MM.1S (cell line): Measurements from ENCODE around the gene CLP1.

ENCODE experiments used
- DNase-seq: peaks from one replicate; pipeline ENCODE4 v3.0.0-alpha.2; 2015
- H2AFZ ChIP-seq: fragments of 300-600 bp; sonication (generic); 2 replicates; pipeline ENCODE4 v1.6.0; 2016; ENCODE audit warnings: antibody characterized with exemption, low read length
- H3F3A ChIP-seq: fragments of 300-600 bp; sonication (generic); 2 replicates; pipeline ENCODE4 v1.6.1; 2016; ENCODE audit warnings: mild to moderate bottlenecking, antibody characterized with exemption, low read length, moderate library complexity, mixed read lengths; ENCODE audit not compliant: insufficient read depth
- H3K27ac ChIP-seq: fragments of 300-600 bp; sonication (generic); 2 replicates; pipeline ENCODE4 v1.5.1; 2016; ENCODE audit warnings: mild to moderate bottlenecking, low read length
- H3K27me3 ChIP-seq: fragments of 300-600 bp; sonication (generic); replicated peaks from 2 replicates; pipeline ENCODE4 v1.6.0; 2016; ENCODE audit warnings: low read length; ENCODE audit not compliant: insufficient read depth
- H3K36me3 ChIP-seq: fragments of 300-600 bp; sonication (generic); replicated peaks from 2 replicates; pipeline ENCODE4 v1.6.1; 2016; ENCODE audit warnings: mild to moderate bottlenecking, low read length, mixed read lengths; ENCODE audit not compliant: insufficient read depth
- H3K4me1 ChIP-seq: fragments of 300-600 bp; sonication (generic); 2 replicates; pipeline ENCODE4 v1.6.1; 2016; ENCODE audit warnings: low read length, mixed read lengths
- H3K4me2 ChIP-seq: fragments of 300-600 bp; sonication (generic); 2 replicates; pipeline ENCODE4 v1.6.0; 2016; ENCODE audit warnings: low read depth, low read length
- H3K4me3 ChIP-seq: fragments of 300-600 bp; sonication (generic); 2 replicates; pipeline ENCODE4 v1.5.1; 2016; ENCODE audit warnings: low read length, mixed read lengths
- H3K79me2 ChIP-seq: fragments of 300-600 bp; sonication (generic); 2 replicates; pipeline ENCODE4 v1.6.1; 2016; ENCODE audit warnings: mixed run types, low read length, mixed read lengths
- H3K9ac ChIP-seq: fragments of 300-600 bp; sonication (generic); 2 replicates; pipeline ENCODE4 v1.6.1; 2016; ENCODE audit warnings: low read length, mixed read lengths
- H3K9me2 ChIP-seq: fragments of 300-600 bp; sonication (generic); replicated peaks from 2 replicates; pipeline ENCODE4 v1.6.1; 2016; ENCODE audit warnings: mild to moderate bottlenecking, low read length, mixed read lengths; ENCODE audit not compliant: insufficient read depth
- H3K9me3 ChIP-seq: fragments of 300-600 bp; sonication (generic); replicated peaks from 2 replicates; pipeline ENCODE4 v1.6.1; 2016; ENCODE audit warnings: mild to moderate bottlenecking, low read length, mixed read lengths; ENCODE audit not compliant: insufficient read depth
- H4K20me1 ChIP-seq: fragments of 300-600 bp; sonication (generic); 2 replicates; pipeline ENCODE4 v1.6.1; 2016; ENCODE audit warnings: mild to moderate bottlenecking, low read length, moderate library complexity, mixed read lengths; ENCODE audit not compliant: insufficient read depth
- EZH2 ChIP-seq: fragments of 300-600 bp; sonication (generic); optimal IDR thresholded peaks from 2 replicates; pipeline ENCODE3; 2017; ENCODE audit warnings: low read depth, mild to moderate bottlenecking, antibody characterized with exemption, low read length, mixed read lengths
- EZH2phosphoT487 ChIP-seq: fragments of 300-600 bp; sonication (generic); IDR thresholded peaks from 2 replicates; pipeline ENCODE4 v1.6.1; 2018; ENCODE audit warnings: antibody characterized with exemption, low read length
- TF ChIP-seq, protein P1 (sequence below): fragments of 300-600 bp; sonication (generic); IDR thresholded peaks from 2 replicates; pipeline ENCODE4 v1.5.1; 2016; ENCODE audit warnings: antibody characterized with exemption, low read length, mixed read lengths

CLP1 gene

DNA sequence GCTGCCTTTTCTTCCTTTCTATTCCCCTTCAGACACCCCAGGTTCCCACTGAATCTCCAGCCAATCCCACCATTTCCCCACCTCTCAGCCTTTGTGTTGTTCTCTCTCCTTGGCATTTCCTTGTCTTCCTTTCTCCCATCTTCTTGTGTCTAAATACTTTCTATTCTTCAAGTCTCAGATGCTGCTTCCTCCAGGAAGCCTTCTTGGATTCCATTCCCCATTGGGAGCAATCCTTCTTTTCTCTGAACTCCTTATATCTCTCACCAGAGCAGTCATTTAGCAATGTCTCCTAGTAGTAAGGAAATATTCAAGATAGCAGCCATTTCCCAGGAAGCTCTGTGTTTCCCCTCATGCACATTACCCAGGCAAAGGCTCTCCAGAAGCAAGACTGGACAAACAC is 23.3 kb upstream of the CLP1 start:
- Histone ChIP-seq H3K4me1 (no peaks in the 10 kb centered on the region), H3K4me3 (no peak overlapping the region), H3F3A (no peaks in the 10 kb centered on the region), H2AFZ (no peak overlapping the region), H3K27ac (no peak overlapping the region), H4K20me1 (no peaks in the 10 kb centered on the region), H3K9me3 (no peaks in the 10 kb centered on the region), H3K9ac (no peak overlapping the region), H3K4me2 (no peak overlapping the region), H3K36me3 (no peaks in the 10 kb centered on the region), H3K27me3 (no peaks in the 10 kb centered on the region), H3K9me2 (no peaks in the 10 kb centered on the region), H3K79me2 (no peaks in the 10 kb centered on the region)
- TF ChIP-seq EZH2phosphoT487 (no peak), EZH2 (no peak)
- TF ChIP-seq, protein P1, sequence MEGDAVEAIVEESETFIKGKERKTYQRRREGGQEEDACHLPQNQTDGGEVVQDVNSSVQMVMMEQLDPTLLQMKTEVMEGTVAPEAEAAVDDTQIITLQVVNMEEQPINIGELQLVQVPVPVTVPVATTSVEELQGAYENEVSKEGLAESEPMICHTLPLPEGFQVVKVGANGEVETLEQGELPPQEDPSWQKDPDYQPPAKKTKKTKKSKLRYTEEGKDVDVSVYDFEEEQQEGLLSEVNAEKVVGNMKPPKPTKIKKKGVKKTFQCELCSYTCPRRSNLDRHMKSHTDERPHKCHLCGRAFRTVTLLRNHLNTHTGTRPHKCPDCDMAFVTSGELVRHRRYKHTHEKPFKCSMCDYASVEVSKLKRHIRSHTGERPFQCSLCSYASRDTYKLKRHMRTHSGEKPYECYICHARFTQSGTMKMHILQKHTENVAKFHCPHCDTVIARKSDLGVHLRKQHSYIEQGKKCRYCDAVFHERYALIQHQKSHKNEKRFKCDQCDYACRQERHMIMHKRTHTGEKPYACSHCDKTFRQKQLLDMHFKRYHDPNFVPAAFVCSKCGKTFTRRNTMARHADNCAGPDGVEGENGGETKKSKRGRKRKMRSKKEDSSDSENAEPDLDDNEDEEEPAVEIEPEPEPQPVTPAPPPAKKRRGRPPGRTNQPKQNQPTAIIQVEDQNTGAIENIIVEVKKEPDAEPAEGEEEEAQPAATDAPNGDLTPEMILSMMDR, result no peak
- no peak for DNase-seq

DNA sequence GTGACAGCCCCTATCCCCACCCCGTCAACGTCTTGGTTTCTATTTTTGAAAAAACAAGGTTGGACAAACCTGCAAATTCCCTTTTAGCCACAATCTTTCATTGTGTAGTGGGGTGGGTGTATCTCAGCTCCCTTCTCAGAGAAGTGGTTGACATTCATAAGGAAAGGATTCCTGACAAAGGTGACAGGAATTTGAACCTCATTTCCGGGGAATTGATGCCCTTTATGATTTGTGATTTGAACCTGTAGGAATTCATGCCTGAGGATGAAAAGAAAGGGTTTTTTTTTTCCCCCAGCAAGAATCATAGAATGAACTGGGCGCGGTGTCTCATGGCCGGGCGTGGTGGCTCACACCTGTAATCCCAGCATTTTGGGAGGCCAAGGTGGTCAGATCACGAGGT is 22.3 kb upstream of the CLP1 start:
- Histone ChIP-seq H3K27me3 (no peaks in the 10 kb centered on the region), H3K4me2 (no peak overlapping the region), H3K4me1 (no peaks in the 10 kb centered on the region), H3K36me3 (no peaks in the 10 kb centered on the region), H3K9ac (no peak overlapping the region), H3K27ac (no peak overlapping the region), H2AFZ (no peak overlapping the region), H3F3A (no peaks in the 10 kb centered on the region), H4K20me1 (no peaks in the 10 kb centered on the region), H3K9me3 (no peaks in the 10 kb centered on the region), H3K9me2 (no peaks in the 10 kb centered on the region), H3K79me2 (no peaks in the 10 kb centered on the region), H3K4me3 (no peak overlapping the region)
- DNase-seq, result no peak
- TF ChIP-seq, protein P1, result no peak
- TF ChIP-seq EZH2 (no peak), EZH2phosphoT487 (no peak)

DNA sequence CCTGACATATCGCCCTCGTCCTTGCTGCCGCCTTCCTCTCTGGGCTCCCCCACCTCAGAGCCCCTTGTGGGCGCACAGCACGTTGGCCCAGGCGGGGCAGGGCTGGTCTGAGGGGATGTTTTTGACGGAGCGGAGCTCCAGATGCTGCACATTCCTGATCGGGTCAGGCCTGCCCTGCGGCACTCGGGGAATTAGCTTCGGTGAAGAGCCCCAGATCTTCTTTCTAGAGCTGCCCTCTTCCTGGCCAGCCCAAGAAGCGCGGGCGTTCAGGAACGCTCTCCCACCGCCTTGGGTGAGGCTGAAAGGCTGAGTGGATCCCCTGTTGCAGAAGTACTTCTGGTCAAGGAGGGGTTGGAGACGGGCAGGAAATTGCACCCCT is 19.9 kb upstream of the CLP1 start:
- Histone ChIP-seq H3K9me2 (no peaks in the 10 kb centered on the region), H2AFZ (peak overlapping the region; percentile 97), H3F3A (peaks cover 5% of the 10 kb centered on the region; the same call in 1 of the 2 replicates), H3K4me1 (peaks cover 3% of the 10 kb centered on the region; the same call in 1 of the 2 replicates), H3K36me3 (no peaks in the 10 kb centered on the region), H3K79me2 (no peaks in the 10 kb centered on the region), H3K4me3 (peak overlapping the region; percentile 83; the same call in 1 of the 2 replicates), H3K27me3 (no peaks in the 10 kb centered on the region), H3K27ac (no peak overlapping the region), H3K9ac (peak overlapping the region; percentile 67; the same call in 1 of the 2 replicates), H3K4me2 (peak overlapping the region; percentile 98; the same call in 1 of the 2 replicates), H4K20me1 (no peaks in the 10 kb centered on the region), H3K9me3 (no peaks in the 10 kb centered on the region)
- TF ChIP-seq EZH2 (no peak), EZH2phosphoT487 (no peak)
- TF ChIP-seq, protein P1, result no peak
- DNase-seq, result no peak
